ENCODE data around the gene CCIN.
A peak's percentile ranks its signal among the peaks of the same experiment; 100 is the strongest.
"Not testable (repeated sequence)": the region's sequence is repeated elsewhere in the genome, so short reads cannot be mapped to it uniquely, and the experiment has no call there.

The CCIN gene

DNA sequence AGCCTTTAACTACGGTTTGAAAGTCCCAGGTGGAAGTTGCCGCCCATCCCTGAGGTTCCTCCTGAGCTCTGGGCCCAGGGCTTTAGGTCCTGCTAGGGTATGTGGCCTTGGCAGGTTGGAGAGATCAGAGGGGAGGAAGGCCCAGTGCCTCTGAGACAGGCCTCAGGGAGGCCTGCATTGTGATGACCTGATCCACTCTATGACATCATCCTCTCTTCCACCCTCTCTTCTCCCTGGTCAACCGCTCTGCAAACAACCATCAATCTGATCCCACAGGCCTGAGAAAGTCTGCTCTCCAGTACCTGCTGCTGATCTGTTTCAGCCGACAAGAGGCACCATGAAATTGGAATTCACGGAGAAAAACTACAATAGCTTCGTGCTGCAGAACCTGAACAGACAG is at the start of gene CCIN:
Gene CCIN (plus strand): TSS at position 223 of the 400 bp plus-strand sequence. CDS start 115 bp downstream, at position 338.
- DNase-seq (ENCODE audit: low read depth, low spot score) = no peak

DNA sequence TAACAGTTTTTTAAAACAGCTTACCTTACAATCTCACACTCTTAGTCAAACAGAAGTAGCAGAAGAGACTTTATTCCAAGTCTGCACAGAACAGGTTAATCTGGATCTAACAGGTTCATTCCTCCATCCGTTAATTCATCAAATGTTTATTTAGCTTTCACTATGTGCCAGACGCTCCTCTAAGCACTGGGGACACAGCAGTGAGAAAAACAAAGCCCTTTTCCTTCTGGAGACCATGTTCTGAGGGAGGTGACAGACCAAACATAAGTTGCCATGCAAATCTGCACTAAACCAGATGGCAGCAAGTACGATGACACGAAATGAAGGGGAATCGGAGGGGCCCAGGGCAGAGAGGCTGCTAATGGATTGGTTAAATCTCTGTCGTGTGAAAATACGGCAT is 49.7 kb upstream of the CCIN start:
- no peak for DNase-seq (ENCODE audit: low read depth, low spot score)

DNA sequence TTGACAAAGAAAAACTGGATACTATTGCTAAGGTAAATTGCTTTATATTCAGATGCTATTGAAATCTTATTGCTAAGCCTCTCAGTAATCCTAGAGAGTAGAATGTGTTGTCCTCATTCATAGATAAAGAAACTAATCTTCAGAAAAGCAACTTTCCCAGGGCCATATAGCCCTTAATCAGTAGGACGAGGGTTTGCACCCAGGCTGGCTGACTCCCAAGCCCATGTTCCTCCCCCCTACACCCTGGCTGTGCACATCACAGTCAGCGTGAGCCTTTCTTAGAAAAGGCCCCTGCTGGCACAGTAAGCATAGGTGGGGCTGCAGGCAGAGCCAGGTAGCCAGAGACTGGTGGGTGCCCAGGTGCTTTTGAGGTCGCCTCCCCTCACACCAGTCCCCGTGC is 48.5 kb upstream of the CCIN start:
- no peak for DNase-seq (ENCODE audit: low read depth, low spot score)

DNA sequence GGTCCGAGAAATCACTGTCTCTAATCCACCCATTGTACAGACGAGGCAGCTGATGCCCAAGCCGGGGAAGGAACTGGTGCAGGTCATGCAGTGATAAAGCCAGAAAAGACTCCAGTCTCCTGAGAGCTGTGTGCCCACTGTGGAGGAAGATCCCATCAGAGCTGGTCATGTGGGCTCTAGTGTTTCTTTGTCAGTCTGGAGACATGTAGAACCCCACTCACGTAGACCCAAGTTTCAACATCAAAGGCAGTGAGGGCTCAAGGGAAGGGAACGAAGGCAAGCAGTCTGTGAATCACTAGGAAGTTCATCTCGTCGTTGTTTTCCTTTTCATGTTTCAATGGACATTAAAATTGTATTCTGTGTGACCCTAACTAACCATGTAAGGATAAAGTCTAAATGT is 47.2 kb upstream of the CCIN start:
- DNase-seq (ENCODE audit: low read depth, low spot score) = no peak

DNA sequence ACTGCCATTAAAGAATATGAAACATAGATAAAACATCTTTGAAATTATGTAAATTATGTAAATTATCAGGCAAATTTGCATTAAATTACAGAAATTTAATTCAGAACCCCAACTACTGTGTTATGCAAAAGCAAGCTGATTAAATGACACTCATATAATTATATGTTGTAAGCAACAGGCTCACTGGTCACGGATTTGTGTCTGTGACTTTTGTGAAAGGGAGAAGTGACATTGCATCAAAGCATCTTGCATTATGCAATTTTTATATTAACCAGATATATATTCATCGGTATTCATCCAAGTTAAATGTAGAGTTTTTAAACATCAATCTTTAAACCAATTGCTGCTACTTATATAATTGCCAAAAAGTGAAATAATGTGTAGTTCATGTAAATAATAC is 45.7 kb upstream of the CCIN start:
- no peak for DNase-seq (ENCODE audit: low read depth, low spot score)

DNA sequence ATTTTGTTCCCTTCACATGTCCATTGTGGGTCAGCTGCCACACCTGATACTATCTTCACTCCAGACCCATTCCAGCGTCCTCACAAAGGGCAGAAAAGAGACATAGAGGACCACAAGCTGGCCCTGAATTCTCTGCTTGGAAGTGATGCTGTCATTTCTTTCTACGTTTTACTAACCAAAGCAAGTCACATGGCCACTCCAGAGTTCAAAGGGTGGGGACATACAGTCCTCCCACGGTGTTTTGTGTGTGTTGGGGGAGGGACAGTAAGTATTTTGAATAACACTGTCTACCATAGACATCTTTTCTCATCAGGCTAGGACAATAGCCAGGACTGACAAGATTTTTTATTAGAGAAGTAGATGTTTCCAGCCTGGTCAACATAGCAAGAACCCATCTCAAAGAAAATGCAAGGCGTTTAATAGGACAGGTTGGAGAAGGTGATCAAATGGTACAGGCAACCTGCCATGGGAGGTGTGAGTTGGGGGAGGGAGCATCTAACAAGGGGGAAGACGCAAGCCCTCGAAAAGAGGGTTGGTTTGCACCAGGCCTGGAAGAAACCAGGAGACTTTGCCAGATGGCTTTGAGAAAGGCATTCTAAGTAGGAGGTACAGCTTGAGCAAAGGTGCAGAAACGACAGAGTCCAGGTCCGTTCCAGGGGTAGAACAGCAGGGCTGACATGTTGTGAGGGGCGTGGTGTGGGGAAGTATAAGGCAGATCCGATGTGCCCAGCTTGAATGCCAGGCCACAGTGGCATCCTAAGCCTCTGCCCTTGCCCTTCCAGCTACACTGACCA is 43.9 kb upstream of the CCIN start:
- DNase-seq (ENCODE audit: low read depth, low spot score) = no peak

DNA sequence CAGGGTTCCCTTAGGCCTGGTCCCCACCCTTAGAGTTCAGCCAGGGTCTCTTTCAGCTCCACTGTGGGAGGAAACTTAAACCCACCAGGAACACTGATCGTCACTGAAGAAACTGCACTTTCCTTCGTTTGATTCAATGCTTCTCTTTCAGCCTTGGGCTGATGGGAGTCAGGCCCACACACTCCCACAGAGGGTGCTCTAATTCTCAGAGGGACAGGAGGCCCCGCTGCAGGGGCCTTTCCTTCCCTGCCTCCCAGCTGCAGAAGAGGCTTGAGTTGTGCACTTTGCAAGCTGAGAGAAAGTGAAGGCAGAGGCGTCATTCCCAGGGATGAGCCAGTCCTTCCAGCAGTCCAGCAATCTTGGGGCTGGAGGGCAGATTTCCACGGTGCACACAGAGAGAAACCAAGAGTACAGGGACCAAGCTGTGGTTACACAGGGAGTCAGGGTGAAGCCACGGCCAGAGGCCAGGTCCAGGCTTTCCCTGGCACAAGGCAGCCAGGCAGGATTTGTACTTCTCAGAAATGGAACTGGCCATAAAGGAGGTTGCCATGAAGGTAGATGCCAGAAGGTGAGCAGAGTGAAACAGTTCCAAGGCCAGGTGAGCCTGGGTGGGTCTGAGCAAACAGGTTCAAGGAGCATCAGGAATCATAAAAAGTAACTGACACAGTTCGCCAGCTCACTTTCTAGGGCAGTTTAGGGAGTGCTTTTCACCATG is 43.0 kb upstream of the CCIN start:
- DNase-seq (ENCODE audit: low read depth, low spot score) = no peak

DNA sequence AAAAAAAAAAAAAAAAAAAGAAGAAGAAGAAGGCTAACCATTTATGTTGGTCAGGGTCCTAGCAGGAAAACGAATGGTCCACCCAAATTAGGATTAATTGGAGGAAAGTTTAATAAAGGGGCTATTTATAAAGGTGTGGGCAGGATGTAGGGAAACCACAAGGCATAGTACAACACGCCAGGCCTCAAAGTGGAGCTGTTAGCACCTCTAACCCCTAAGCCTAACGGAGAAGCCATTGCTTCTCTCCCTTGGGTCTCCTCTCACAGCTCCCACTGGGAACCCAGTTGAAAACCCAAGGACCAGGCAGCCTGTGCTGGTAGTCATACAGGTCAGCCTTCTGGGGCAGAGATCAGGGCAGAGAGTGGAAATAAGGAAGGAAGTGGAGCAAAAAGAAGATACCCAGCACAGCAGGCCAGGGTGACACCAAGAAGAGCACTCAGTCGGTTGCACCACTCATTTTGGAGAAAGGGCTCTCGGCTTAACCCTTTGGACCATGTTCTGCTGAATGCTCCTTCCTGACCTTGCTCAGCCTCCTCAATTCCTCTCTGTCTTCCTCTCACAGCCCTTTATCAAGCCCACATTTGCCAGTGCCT is 41.4 kb upstream of the CCIN start:
- no peak for DNase-seq (ENCODE audit: low read depth, low spot score)

DNA sequence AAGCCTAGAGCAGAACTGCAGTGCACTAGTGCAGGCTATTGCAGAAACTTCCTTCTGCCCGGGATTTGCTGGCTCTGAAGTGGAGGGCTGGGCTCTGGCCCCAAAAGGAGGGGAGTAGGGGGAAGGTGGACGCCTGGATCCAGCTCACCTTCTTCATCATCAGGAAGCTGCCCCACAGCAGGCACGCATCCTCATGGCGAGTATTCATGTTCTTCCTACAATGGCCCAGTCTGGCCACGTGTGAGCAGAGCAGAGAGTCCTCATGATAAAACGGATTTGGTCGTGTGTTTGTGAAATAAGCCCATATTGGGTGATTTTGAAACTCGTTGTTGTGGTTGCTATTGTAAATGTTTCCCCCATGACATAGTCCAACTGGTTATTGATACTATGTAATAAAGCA is 40.8 kb upstream of the CCIN start:
- no peak for DNase-seq (ENCODE audit: low read depth, low spot score)

DNA sequence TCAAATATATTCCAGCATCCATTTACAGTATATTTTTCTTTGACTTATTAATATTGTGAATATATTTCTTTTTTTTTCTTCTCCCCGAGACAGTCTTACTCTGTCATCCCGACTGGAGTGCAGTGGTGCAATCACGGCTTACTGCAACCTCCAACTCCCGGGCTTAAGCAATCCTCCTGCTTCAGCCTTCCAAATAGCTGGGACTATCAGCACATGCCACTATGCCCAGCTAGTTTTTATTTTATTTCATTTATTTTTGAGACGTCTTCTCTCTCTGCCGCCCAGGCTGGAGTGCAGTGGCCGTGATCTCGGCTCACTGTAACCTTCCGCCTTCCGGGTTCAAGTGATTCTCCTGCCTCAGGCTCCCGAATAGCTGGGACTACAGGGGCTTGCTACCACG is 40.0 kb upstream of the CCIN start:
- DNase-seq (ENCODE audit: low read depth, low spot score) = no peak

DNA sequence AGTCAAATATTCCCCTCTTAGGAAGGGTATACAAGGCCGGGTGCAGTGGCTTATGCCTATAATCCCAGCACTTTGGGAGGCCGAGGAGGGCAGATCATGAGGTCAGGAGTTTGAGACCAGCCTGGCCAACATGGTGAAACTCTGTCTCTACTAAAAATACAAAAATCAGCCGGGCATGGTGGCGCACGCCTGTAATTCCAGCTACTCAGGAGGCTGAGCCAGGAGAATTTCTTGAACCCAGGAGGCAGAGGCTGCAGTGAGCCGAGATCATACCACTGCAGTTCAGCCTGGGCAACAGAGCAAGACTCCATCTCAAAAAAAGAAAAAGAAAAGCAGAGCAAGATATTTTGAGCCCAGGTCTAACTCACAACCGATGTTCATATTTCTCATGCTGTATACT is 37.5 kb upstream of the CCIN start:
- DNase-seq (ENCODE audit: low read depth, low spot score) = not testable (repeated sequence)

DNA sequence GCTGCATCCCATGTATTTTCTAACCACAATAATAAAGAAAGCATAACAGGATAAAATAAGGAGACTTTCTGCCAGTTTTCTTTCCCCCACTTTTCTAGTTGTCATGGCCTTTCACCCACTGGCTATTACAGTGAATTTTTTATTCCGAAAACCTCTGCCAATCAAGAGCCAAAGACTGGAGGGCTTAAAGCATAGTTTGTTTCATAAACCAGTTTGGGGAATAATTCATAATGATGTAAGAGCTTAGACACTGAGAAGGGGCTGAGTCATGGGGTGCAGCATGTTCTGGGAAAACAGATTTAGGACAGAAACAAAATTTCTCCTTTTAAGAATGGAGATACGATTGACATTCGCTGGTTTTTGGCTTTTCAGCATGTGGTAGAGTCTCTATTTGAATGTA is 37.1 kb upstream of the CCIN start:
- no peak for DNase-seq (ENCODE audit: low read depth, low spot score)

DNA sequence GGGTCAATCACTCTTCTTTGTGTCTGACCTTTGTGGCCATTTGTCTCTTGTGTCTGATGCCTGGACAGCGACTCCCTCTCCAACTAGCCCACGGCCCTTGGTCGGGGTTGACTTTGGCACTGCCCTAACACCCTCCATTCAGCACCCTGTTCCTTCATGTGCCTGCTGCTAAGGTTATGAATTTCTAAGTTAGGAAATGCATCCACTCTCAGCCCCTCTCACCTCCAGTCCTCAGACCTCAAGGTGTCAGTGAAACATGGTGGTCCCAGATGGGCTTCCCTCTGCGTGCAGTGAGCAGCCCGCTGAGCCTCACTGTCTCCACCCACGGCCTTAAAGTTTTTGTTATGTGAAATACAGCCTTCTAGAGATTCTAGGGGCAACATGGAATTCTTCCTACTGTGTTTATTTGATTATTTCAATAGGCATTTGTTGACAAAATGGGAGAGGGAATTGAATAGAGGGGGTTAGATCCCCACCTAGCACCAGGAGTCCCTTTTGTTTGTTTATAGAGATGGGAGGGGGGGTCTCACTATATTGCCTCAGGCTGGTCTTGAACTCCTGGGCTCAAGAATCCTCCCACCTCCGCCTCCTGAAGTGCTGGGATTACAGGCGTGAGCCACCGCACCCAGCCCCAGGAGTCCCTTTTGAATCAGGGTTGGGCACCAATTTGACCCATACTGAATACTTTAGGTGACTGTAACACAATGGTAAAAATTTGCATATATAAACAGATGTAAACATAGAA is 34.3 kb upstream of the CCIN start:
- no peak for DNase-seq (ENCODE audit: low read depth, low spot score)

DNA sequence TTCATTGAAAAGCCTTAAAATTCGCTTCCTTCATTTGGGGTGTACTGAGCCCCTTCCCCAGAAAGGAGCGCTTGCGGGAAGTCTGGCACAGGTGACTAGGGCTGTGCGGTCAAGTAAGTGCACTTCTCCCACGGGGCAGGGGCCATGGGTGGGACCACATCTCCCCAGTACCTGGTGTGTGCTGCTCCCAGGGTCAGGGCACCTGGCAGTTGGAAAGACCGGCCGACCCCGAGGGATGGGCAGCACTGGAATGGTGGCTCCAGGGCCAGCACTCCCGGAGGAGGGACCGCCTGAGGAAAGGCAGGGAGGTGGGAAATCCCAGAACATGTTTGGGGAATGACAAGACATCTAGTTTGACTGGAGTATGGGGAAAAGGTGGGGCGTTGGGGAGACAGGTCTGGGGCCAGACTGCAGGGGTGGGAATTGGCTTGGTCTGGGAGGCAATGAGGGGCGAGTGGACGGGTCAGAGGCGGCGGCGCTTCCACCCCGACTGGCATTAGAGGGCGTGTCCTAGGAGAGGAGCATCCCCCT is 33.4 kb upstream of the CCIN start:
- DNase-seq (ENCODE audit: low read depth, low spot score) = no peak

DNA sequence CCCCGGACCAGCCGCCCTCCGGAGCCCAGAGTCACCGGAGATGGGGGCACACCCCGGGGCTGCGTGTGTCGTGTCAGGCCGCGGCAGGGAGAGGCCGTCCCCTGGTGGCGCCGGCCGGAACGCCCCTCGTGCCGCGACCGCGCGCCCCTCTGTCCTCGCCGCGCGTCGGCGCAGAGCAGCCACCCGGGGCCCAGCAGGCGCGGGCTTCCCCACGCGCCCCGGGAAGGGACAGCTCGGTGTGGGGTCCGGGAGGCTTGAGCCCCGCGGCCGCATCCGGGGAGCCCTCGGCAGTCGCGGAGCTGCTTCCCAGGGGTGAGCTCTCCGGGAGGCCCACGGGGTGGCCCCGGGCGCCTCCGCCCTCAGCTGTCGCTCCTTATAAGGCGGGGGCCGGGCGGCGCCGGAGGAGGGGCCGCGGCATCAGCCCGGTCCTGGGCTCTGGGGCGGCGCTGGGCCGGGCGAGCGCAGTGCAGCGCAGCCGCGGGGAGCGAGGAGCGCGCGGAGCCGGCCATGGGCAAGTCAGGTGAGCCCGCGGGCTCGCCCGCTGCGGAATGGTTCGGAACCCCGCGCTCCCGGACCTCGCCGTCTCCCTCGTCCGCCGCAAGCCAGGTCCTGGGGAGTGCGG is 32.8 kb upstream of the CCIN start, which contains the start of gene GLIPR2:
Gene GLIPR2 (plus strand): TSS at position 462 of the 622 bp plus-strand sequence. CDS start 46 bp downstream, at position 508.
- DNase-seq (ENCODE audit: low read depth, low spot score) = peak; percentile 43

DNA sequence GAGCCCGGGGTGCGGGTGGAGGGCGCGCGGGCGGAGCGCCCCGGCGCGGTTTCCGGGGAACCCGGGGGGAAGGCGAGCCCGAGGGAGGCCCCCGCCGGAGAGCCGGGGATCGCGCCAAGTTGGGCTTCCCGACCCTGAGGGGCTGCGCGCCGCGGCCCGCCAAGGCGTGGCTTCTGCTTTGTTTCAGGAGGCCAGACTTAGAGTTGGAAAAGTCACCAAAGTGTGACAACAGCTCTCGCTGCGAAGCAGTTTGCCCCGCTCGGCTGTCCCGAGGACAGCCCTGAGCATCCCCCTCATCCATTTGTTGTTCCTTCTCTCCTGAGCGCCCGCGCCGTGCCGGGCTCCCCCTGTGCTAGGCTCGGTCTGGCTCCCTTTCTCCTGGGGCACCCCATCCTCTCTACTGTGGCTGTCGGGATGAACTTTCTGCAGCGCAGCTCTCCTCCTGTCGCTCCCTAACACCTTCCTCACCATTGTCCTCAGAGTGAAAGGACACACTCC is 32.2 kb upstream of the CCIN start:
- DNase-seq (ENCODE audit: low read depth, low spot score) = no peak

DNA sequence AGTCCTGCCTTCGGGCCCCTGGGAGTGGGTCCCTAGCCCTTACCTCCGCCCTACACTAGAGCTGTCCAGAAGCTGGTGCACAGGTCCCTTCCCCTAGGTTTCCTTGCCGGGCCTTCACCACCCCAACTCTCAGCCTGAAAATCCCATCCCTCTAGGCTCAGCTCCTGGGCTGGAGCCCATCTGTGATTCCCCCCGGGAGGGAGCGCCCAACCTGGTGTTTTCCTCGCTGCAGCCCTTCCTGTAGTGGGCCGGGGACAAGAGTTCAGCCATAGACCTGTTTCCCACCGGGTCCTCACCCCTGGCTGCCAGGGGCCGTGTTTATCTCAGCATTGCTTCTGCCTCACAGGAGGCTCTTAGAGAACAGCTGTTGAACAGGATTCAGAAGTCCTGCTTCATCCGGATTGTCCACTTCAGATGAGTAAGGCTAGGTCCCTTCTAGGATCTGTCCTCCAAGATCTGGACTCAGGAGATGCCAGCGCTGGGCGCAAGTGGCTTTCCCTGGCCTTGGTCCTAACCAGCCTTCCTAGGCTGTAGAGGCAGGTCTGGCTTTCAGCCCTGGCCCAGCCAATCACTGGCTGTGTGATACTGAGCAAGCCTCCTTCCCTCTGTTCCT is 31.7 kb upstream of the CCIN start:
- no peak for DNase-seq (ENCODE audit: low read depth, low spot score)

DNA sequence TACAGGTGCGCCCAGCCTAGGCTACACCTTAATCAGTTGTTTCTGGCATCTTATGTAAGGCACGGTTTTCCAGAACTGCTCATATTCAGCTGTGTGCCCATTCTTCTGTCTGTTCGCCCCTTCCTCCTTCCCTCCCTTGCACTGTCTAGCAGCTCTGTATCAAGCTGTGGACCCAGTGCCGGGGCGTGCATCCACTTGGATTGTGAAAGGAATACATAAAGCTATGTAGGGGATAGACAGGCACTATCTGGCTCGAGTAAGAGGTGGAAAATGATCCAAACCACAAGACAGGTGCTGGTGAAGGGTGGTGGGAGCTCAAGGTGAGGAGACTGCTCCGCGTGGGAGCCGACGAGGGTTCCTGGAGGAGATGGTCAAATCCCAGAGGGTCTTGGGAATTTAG is 30.7 kb upstream of the CCIN start:
- DNase-seq (ENCODE audit: low read depth, low spot score) = no peak

DNA sequence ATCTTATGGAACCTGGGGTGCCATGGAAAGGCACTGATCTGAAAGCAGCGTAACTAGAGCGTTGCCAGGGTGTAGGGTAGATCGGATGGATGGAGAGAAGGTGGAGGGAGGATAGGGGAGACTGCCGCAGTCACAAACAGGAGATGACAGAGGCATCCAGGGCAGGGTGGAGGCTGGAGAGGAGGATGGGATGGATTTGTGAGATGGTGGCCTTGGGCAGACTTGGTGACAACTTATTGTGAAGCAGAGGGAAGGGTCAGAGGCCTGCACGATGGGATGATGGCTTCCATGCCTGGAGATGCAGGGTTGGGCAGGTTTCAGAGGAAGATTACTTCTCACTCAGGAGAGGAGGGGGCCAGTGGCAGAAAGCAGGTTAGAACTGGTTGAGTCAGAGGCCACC is 30.3 kb upstream of the CCIN start:
- no peak for DNase-seq (ENCODE audit: low read depth, low spot score)
